ENCODE measurements around the gene ASAP2.

ASAP2 gene

DNA sequence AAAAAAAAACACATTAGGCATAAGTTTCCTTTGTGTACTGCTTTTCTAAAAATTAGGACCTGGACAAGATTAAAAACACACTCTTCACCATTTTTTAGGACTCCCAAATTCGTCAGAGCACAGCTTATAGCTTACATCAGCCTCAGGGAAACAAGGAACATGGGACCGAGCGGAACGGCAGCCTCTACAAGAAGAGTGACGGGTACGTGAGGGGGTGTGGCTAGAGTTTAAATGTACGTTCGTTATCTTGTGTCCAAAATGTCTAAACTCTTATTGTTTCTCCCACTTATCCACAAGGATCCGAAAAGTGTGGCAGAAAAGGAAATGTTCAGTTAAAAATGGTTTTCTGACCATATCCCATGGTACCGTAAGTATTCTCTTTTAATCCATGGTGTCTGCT, 137.8 kb downstream of the ASAP2 start:
- TF ChIP-seq, protein P1, sequence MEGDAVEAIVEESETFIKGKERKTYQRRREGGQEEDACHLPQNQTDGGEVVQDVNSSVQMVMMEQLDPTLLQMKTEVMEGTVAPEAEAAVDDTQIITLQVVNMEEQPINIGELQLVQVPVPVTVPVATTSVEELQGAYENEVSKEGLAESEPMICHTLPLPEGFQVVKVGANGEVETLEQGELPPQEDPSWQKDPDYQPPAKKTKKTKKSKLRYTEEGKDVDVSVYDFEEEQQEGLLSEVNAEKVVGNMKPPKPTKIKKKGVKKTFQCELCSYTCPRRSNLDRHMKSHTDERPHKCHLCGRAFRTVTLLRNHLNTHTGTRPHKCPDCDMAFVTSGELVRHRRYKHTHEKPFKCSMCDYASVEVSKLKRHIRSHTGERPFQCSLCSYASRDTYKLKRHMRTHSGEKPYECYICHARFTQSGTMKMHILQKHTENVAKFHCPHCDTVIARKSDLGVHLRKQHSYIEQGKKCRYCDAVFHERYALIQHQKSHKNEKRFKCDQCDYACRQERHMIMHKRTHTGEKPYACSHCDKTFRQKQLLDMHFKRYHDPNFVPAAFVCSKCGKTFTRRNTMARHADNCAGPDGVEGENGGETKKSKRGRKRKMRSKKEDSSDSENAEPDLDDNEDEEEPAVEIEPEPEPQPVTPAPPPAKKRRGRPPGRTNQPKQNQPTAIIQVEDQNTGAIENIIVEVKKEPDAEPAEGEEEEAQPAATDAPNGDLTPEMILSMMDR (IDR thresholded peaks at IDR 0.05; ENCODE audit: control insufficient read depth, insufficient read depth, low read depth, low read length, missing control alignments), result no peak
- H3K4me3 ChIP-seq (ENCODE audit: control insufficient read depth, low read depth, low read length), result no peak overlapping the region
- DNase-seq (ENCODE audit: low read depth), result no peak

DNA sequence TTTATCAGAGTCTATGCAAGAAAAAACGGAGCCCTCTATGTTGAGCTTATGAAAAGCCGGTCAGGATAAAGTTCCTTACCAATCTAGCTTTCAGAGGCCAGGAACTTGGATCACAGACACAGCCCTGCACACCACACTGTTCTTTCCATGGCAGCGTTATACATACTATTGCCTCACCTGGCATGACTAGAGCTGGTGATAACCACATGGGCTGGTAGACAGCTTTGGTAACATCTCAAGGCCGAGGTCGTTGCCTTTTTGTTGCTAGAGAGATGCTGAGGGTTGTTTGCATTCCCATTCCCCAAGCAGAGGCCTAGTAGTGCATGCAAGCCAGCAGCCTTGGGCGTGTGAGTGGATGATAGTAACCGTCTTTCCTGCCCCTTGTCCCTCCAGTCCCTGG, 138.7 kb downstream of the ASAP2 start:
- H3K4me3 ChIP-seq (ENCODE audit: control insufficient read depth, low read depth, low read length), result no peak overlapping the region
- TF ChIP-seq, protein P1 (IDR thresholded peaks at IDR 0.05; ENCODE audit: control insufficient read depth, insufficient read depth, low read depth, low read length, missing control alignments), result no peak
- no peak for DNase-seq (ENCODE audit: low read depth)

DNA sequence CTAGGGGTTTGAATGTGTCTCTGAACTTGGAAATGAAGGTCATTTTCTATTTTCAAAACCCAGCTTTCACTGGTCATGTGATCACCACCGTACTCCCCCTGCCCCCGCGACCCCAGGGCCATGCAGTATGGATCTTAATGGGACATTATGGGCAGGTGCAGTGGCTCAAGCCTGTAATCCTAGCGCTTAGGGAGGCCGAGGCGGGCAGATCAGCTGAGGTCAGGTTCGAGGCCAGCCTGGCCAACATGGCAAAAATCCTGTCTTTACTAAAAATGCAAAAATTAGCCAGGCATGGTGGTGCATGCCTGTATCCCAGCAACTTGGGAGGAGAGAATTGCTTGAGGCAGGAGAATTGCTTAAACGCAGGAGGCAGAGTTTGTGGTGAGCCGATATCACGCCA, 139.4 kb downstream of the ASAP2 start:
- H3K4me3 ChIP-seq (ENCODE audit: control insufficient read depth, low read depth, low read length), result no peak overlapping the region
- DNase-seq (ENCODE audit: low read depth), result no peak
- TF ChIP-seq, protein P1 (IDR thresholded peaks at IDR 0.05; ENCODE audit: control insufficient read depth, insufficient read depth, low read depth, low read length, missing control alignments), result no peak

DNA sequence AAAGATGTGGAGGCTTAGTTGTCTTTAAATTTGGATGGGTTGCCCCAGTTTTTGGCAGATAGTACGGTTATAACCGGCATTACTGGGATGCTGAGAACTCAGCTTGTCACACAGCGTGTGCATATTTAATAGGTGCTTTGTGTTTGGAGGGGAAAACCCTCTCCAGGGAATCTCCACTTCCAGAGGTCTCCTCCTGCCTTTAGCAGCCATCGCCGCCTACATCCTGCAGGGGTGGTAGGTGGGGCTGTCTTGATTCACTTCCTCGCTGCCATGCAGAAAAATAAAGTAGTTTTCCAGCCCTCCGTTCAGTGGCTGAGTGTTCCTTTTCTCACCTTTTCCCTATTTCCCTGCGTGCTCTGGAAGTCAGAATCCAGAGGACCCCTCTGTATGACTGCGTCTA, 140.3 kb downstream of the ASAP2 start:
- DNase-seq (ENCODE audit: low read depth), result no peak
- H3K4me3 ChIP-seq (ENCODE audit: control insufficient read depth, low read depth, low read length), result no peak overlapping the region
- TF ChIP-seq, protein P1 (IDR thresholded peaks at IDR 0.05; ENCODE audit: control insufficient read depth, insufficient read depth, low read depth, low read length, missing control alignments), result no peak

DNA sequence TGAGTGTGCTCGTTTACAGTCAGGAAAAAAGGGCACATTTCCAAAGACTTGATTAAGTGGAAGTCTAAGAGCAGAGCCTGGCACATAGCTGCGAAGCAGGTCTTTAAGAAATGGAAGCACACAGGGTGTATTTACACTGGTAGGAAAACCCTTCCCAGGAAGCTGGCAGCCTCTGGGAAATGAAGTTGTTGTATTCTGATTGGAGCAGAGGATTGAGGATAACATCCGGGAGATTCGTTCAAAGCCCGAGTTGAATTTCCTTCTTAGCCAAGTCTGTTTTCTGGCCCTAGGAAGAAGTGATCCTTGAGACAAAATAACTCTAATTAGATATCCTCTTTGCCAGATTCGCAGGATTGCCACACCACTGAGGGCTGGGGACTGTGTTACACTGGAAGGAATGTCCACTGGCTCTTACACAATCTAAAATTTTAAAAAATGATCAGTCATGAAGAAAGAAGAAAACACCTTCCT, 140.8 kb downstream of the ASAP2 start:
- peak; percentile 63 for DNase-seq (ENCODE audit: low read depth)
- H3K4me3 ChIP-seq (ENCODE audit: control insufficient read depth, low read depth, low read length), result no peak overlapping the region
- TF ChIP-seq, protein P1 (IDR thresholded peaks at IDR 0.05; ENCODE audit: control insufficient read depth, insufficient read depth, low read depth, low read length, missing control alignments), result no peak

DNA sequence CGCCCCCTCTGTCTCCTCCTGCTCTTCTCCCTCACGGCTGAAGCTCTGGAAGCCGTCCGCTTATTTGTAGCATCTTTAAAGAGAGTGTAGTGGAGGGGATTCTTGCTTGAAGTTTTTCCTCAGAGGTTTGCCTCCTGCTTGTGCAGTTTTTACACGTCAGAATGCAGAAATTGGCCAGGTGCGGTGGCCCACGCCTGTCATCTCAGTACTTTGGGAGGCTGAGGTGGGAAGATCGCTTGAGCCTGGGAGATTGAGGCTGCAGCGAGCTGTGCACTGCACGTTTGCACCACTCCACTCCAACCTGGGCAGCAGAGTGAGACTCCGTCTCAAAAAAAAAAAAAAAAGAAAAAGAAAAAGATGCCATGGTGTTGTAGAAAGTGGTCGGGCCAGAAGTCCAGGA, 147.7 kb downstream of the ASAP2 start:
- TF ChIP-seq, protein P1 (IDR thresholded peaks at IDR 0.05; ENCODE audit: control insufficient read depth, insufficient read depth, low read depth, low read length, missing control alignments), result no peak
- DNase-seq (ENCODE audit: low read depth), result no peak
- H3K4me3 ChIP-seq (ENCODE audit: control insufficient read depth, low read depth, low read length), result no peak overlapping the region

DNA sequence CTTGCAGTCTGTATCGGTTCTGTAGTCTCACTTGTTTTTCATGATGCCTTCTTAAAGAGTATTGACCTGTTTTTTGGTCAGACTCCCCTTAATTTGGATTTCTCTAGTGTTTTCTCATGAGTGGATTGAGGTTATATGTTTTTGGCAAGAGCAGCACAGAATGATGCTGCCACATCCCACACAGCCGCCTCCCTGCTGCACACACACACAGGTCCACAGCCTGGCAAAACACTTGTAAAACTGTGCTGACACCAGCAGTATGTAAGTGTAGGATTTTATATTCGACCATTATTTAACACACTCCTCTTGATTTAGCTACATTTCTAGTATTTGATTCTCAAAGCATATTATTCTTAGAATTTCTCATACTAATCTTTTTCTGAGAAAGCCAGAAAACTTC, 148.7 kb downstream of the ASAP2 start:
- TF ChIP-seq, protein P1 (IDR thresholded peaks at IDR 0.05; ENCODE audit: control insufficient read depth, insufficient read depth, low read depth, low read length, missing control alignments), result no peak
- DNase-seq (ENCODE audit: low read depth), result no peak
- H3K4me3 ChIP-seq (ENCODE audit: control insufficient read depth, low read depth, low read length), result no peak overlapping the region
